Activated CD4-positive, alpha-beta T cell treated with anti-CD3 and anti-CD28 coated beads, Interleukin-2, amount 50 U/mL, for 1 hour (primary cell): ENCODE results near the gene CPEB3.

Experiments
- DNase-seq: peaks from one replicate; pipeline ENCODE4 v3.0.0-alpha.2; 2020

CPEB3 gene

GRCh38 chr10:92014620-92015019 is 276.3 kb downstream of the CPEB3 start:
- no peak for DNase-seq

GRCh38 chr10:92011560-92012214 is 279.2 kb downstream of the CPEB3 start:
- no peak for DNase-seq

GRCh38 chr10:92010047-92010735 is 280.7 kb downstream of the CPEB3 start:
- DNase-seq, result no peak

GRCh38 chr10:92009445-92009844 is 281.4 kb downstream of the CPEB3 start:
- DNase-seq, result no peak

GRCh38 chr10:92005978-92006377 is 284.9 kb downstream of the CPEB3 start:
- no peak for DNase-seq

- no peak for DNase-seq
Measured at GRCh38 chr10:92003258-92003657, 287.6 kb downstream of the CPEB3 start.

GRCh38 chr10:92001995-92002394 is 288.9 kb downstream of the CPEB3 start:
- no peak for DNase-seq

GRCh38 chr10:92001581-92001980 is 289.3 kb downstream of the CPEB3 start:
- DNase-seq, result no peak
